HCT116 (cell line): Measurements from ENCODE around the gene TACC2. TPM values are rescaled to one million over a fixed set of nuclear protein-coding genes. Genes with fewer than 3 reads are reported as not detected.

ENCODE experiments used
- ATAC-seq: fragments of 200-7000 bp; cut with Tn5 transposase; 2 replicates; pipeline ENCODE4 v1.9.1; 2020; ENCODE audit warnings: mild to moderate bottlenecking, moderate library complexity
- BruUV-seq: library from RNA; stranded (reverse); fragments of 400-500 nt; replicated peaks from 2 replicates; lab custom pipeline; 2021; lab: Mats Ljungman, UMichigan
- CTCF ChIA-PET: fragments of 300-600 bp; sonication (Branson Sonifier 250); formaldehyde crosslinking; loops from one replicate; lab custom pipeline; 2021; ENCODE audit warnings: antibody characterized with exemption; lab: Charles Lee
- POLR2A ChIA-PET: fragments of 300-600, 350-600 bp; sonication (Branson Sonifier 250); formaldehyde crosslinking; loops from one replicate; lab custom pipeline; 2021; ENCODE audit warnings: antibody characterized with exemption; lab: Charles Lee
- RAD21 ChIA-PET, 2 experiments: fragments of 300-600 bp; sonication (Branson Sonifier 250); formaldehyde crosslinking; loops; one replicate each; lab custom pipeline; 2023; ENCODE audit warnings: low total read pairs in 2 of 2; ENCODE audit not compliant: uncharacterized antibody in 2 of 2, unreplicated experiment in 2 of 2, low non-redundant PET in 1 of 2; lab: Charles Lee
- DNase-seq: peaks from one replicate; pipeline ENCODE4 v3.0.0-alpha.2; 2010; ENCODE audit warnings: low read depth, low spot score
- H2AFZ ChIP-seq: fragments of 200-600 bp; shearing (Covaris generic), sonication (generic); 2 replicates; pipeline ENCODE4 v1.6.1; 2017; ENCODE audit warnings: low read depth, mixed run types, mixed read lengths, antibody characterized with exemption, low read length; ENCODE audit not compliant: poor library complexity, severe bottlenecking
- H3K27ac ChIP-seq: 2 replicates; pipeline ENCODE4 v1.5.1; 2012; ENCODE audit warnings: low read depth, low read length
- H3K27me3 ChIP-seq: fragments of 200-600 bp; sonication (generic); 2 replicates; pipeline ENCODE4 v1.6.1; 2016; ENCODE audit warnings: mixed run types, low read length, mixed read lengths; ENCODE audit not compliant: insufficient read depth
- H3K36me3 ChIP-seq, 2 experiments: fragments of 200-500 bp in 1 of 2; fragments of 200-600 bp in 1 of 2; sonication (Bioruptor generic) in 1 of 2; sonication (generic) in 1 of 2; 2 replicates each; pipeline versions ENCODE4 v1.5.1 to v1.6.1; 2014 to 2016; ENCODE audit warnings: low read length in 2 of 2, inconsistent platforms in 1 of 2, mixed read lengths in 1 of 2, mixed run types in 1 of 2; ENCODE audit not compliant: insufficient read depth in 2 of 2, control insufficient read depth in 1 of 2
- H3K4me1 ChIP-seq, 2 experiments: fragments of 200-600 bp in 1 of 2; sonication (generic) in 1 of 2; 2 replicates each; pipeline versions ENCODE4 v1.5.1 to v1.6.1; 2012 to 2017; ENCODE audit warnings: low read length in 2 of 2, inconsistent platforms in 1 of 2, mild to moderate bottlenecking in 1 of 2, mixed read lengths in 1 of 2, mixed run types in 1 of 2, moderate library complexity in 1 of 2; ENCODE audit not compliant: insufficient read depth in 2 of 2, control insufficient read depth in 1 of 2
- H3K4me2 ChIP-seq: fragments of 200-600 bp; sonication (generic); 2 replicates; pipeline ENCODE4 v1.6.1; 2017; ENCODE audit warnings: mixed run types, low read length, mixed read lengths
- H3K4me3 ChIP-seq, 2 experiments: fragments of 200-600 bp in 1 of 2; sonication (generic) in 1 of 2; replicated peaks in 1 of 2; 2 replicates each; pipeline ENCODE4 v1.5.1; 2011 to 2016; ENCODE audit warnings: low read length in 2 of 2, control low read depth in 1 of 2, low read depth in 1 of 2, mild to moderate bottlenecking in 1 of 2, mixed read lengths in 1 of 2, mixed run types in 1 of 2
- H3K79me2 ChIP-seq: fragments of 200-600 bp; sonication (generic); 2 replicates; pipeline ENCODE4 v1.6.1; 2017; ENCODE audit warnings: mild to moderate bottlenecking, mixed run types, low read length, moderate library complexity, mixed read lengths; ENCODE audit not compliant: insufficient read depth
- H3K9ac ChIP-seq: fragments of 200-600 bp; sonication (generic); 2 replicates; pipeline ENCODE4 v1.6.1; 2016; ENCODE audit warnings: low read length, mixed read lengths
- H3K9me2 ChIP-seq: fragments of 200-600 bp; sonication (generic), shearing (Covaris generic); 2 replicates; pipeline ENCODE4 v1.6.1; 2017; ENCODE audit warnings: mixed run types, mild to moderate bottlenecking, moderate library complexity; ENCODE audit not compliant: insufficient read depth
- H3K9me3 ChIP-seq, 2 experiments: fragments of 200-500 bp in 1 of 2; fragments of 200-600 bp in 1 of 2; sonication (Bioruptor generic) in 1 of 2; sonication (generic) in 1 of 2; 2 replicates each; pipeline ENCODE4 v1.6.1; 2014 to 2017; ENCODE audit warnings: low read length in 2 of 2, mixed read lengths in 2 of 2, inconsistent platforms in 1 of 2, low read depth in 1 of 2, mild to moderate bottlenecking in 1 of 2, mixed run types in 1 of 2, moderate library complexity in 1 of 2; ENCODE audit not compliant: control insufficient read depth in 1 of 2, insufficient read depth in 1 of 2
- H4K20me1 ChIP-seq: fragments of 200-600 bp; sonication (generic), shearing (Covaris generic); 2 replicates; pipeline ENCODE4 v1.6.1; 2017; ENCODE audit warnings: mixed run types, mild to moderate bottlenecking, moderate library complexity; ENCODE audit not compliant: insufficient read depth
- CBX3 ChIP-seq: IDR thresholded peaks from 2 replicates; pipeline ENCODE4 v1.6.1; 2012; ENCODE audit warnings: low read depth
- CEBPB ChIP-seq: IDR thresholded peaks from 2 replicates; pipeline ENCODE4 v1.6.1; 2012; ENCODE audit warnings: low read depth
- EGR1 ChIP-seq: IDR thresholded peaks from 2 replicates; pipeline ENCODE4 v1.6.1; 2012; ENCODE audit warnings: low read depth
- ELF1 ChIP-seq: IDR thresholded peaks from 2 replicates; pipeline ENCODE4 v1.6.1; 2012; ENCODE audit warnings: low read depth, borderline replicate concordance
- EZH2 ChIP-seq: fragments of 200-600 bp; sonication (generic); IDR thresholded peaks from 2 replicates; pipeline ENCODE4 v1.6.1; 2017; ENCODE audit warnings: antibody characterized with exemption, mixed run types
- EZH2phosphoT487 ChIP-seq: fragments of 200-600 bp; IDR thresholded peaks from 2 replicates; pipeline ENCODE4 v1.6.1; 2018; ENCODE audit warnings: antibody characterized with exemption, borderline replicate concordance
- JUND ChIP-seq: IDR thresholded peaks from 2 replicates; pipeline ENCODE4 v1.6.1; 2012
- MAX ChIP-seq: IDR thresholded peaks from 2 replicates; pipeline ENCODE4 v1.6.1; 2012
- RAD21 ChIP-seq: IDR thresholded peaks from 2 replicates; pipeline ENCODE4 v1.6.1; 2012; ENCODE audit warnings: low read depth, mild to moderate bottlenecking
- SIN3A ChIP-seq: IDR thresholded peaks from 2 replicates; pipeline ENCODE4 v1.6.1; 2012; ENCODE audit warnings: low read depth
- SP1 ChIP-seq: IDR thresholded peaks from 2 replicates; pipeline ENCODE4 v1.6.1; 2012; ENCODE audit warnings: low read depth
- SRF ChIP-seq: IDR thresholded peaks from 2 replicates; pipeline ENCODE4 v1.6.1; 2012; ENCODE audit warnings: low read depth
- TCF7L2 ChIP-seq: IDR thresholded peaks from 2 replicates; pipeline ENCODE4 v1.7.0; 2011; ENCODE audit warnings: borderline replicate concordance, inconsistent platforms; ENCODE audit not compliant: insufficient read depth, insufficient read length; ENCODE audit errors: extremely low read depth
- YY1 ChIP-seq: IDR thresholded peaks from 2 replicates; pipeline ENCODE4 v1.6.1; 2011; ENCODE audit warnings: low read length, low read depth, moderate library complexity, mild to moderate bottlenecking; ENCODE audit not compliant: insufficient replicate concordance; ENCODE audit errors: extremely low read depth
- ZBTB33 ChIP-seq: IDR thresholded peaks from 2 replicates; pipeline ENCODE4 v1.6.1; 2011; ENCODE audit warnings: mild to moderate bottlenecking, low read length, moderate library complexity; ENCODE audit not compliant: insufficient replicate concordance; ENCODE audit errors: extremely low read depth
- ZFX ChIP-seq: fragments of 450-650 bp; IDR thresholded peaks from 2 replicates; pipeline ENCODE4 v1.6.1; 2017
- ZNF274 ChIP-seq: fragments of 200-500 bp; sonication (Bioruptor generic); IDR thresholded peaks from 2 replicates; pipeline ENCODE4 v1.6.1; 2014; ENCODE audit warnings: mild to moderate bottlenecking, low read depth, low read length, inconsistent platforms
- intact Hi-C: fragments of 100-400 bp; cut with micrococcal nuclease; formaldehyde crosslinking; loops from 2 replicates; pipeline ENCODE4 v1.10.0; 2022
- total RNA-seq: library from RNA; stranded (reverse); gene quantifications from one replicate; pipeline ENCODE4 v1.2.1, GENCODE V29; 2021; ENCODE audit not compliant: unreplicated experiment
- TF ChIP-seq, protein P1 (sequence below), 3 experiments: fragments of 200-600 bp in 1 of 3; sonication (generic) in 1 of 3; IDR thresholded peaks in 2 of 3; conservative IDR thresholded peaks in 1 of 3; 2 replicates each; pipeline ENCODE4 v1.5.1; 2012 to 2017; ENCODE audit warnings: low read depth in 2 of 3, low read length in 2 of 3, antibody characterized with exemption in 1 of 3, borderline replicate concordance in 1 of 3, control low read depth in 1 of 3, mild to moderate bottlenecking in 1 of 3, mixed read lengths in 1 of 3, mixed run types in 1 of 3, moderate library complexity in 1 of 3; ENCODE audit not compliant: insufficient read depth in 1 of 3

Gene TACC2
- total RNA-seq, 1 experiment from 2014 or later, result 38.6 TPM

DNA sequence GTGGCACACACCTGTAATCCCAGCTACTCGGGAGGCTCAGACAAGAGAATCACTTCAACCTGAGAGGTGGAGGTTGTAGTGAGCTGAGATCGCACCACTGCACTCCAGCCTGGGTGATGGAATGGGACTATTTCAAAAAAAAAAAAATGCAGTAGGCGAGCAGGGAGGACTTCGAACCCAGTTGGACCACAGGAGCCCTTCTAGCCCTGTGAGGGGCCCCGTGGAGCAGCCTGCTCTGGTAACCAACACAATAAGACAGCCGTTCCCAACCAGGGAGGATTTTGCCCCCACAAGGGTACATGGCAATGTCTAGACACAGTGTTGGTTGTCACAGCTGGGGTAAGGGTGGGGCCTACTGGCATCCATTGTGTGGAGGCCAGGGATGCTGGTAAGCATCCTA, 218.2 kb downstream of the TACC2 start:
- intact Hi-C loops, result no loop called here
- no peak overlapping the region for H3K4me3 ChIP-seq
- H3K4me1 ChIP-seq, result no peaks in the 10 kb centered on the region
- ChIA-PET CTCF (no interaction called here), POLR2A (no interaction called here), RAD21 (no interaction called here)
- no peaks in the 10 kb centered on the region for H3K9me3 ChIP-seq
- TF ChIP-seq ELF1 (no peak), MAX (no peak), SIN3A (no peak), EZH2phosphoT487 (no peak), TCF7L2 (no peak), SRF (no peak), ZBTB33 (no peak), EGR1 (no peak), SP1 (no peak), YY1 (no peak), ZFX (no peak), ZNF274 (no peak), EZH2 (no peak), JUND (no peak), CBX3 (no peak), CEBPB (no peak), RAD21 (no peak)
- TF ChIP-seq, protein P1, sequence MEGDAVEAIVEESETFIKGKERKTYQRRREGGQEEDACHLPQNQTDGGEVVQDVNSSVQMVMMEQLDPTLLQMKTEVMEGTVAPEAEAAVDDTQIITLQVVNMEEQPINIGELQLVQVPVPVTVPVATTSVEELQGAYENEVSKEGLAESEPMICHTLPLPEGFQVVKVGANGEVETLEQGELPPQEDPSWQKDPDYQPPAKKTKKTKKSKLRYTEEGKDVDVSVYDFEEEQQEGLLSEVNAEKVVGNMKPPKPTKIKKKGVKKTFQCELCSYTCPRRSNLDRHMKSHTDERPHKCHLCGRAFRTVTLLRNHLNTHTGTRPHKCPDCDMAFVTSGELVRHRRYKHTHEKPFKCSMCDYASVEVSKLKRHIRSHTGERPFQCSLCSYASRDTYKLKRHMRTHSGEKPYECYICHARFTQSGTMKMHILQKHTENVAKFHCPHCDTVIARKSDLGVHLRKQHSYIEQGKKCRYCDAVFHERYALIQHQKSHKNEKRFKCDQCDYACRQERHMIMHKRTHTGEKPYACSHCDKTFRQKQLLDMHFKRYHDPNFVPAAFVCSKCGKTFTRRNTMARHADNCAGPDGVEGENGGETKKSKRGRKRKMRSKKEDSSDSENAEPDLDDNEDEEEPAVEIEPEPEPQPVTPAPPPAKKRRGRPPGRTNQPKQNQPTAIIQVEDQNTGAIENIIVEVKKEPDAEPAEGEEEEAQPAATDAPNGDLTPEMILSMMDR (IDR thresholded peaks at IDR 0.05 in 2 of 3, conservative IDR thresholded peaks at IDR 0.05 in 1 of 3; ENCODE audit: borderline replicate concordance in 1 of 3, insufficient read depth in 1 of 3, low read depth in 2 of 3, low read length in 2 of 3), result no peak
- H3K79me2 ChIP-seq, result no peaks in the 10 kb centered on the region
- no peaks in the 10 kb centered on the region for H3K27me3 ChIP-seq
- H4K20me1 ChIP-seq, result no peaks in the 10 kb centered on the region
- no peak overlapping the region for H2AFZ ChIP-seq
- no peak overlapping the region for H3K4me2 ChIP-seq
- H3K9ac ChIP-seq, result no peak overlapping the region
- H3K9me2 ChIP-seq, result no peaks in the 10 kb centered on the region
- no peak for DNase-seq
- BruUV-seq, result no TSS peak
- ATAC-seq, result no peak
- no peak overlapping the region for H3K27ac ChIP-seq
- H3K36me3 ChIP-seq, result no peaks in the 10 kb centered on the region; a peak in 2 of 4 replicates
